CD4-positive, alpha-beta T cell treated with Interleukin-4 for 4 hours (primary cell): ENCODE measurements around the gene DBI.
A peak's percentile ranks its signal among the peaks of the same experiment; 100 is the strongest.

Experiments used
- DNase-seq: peaks from one replicate; pipeline ENCODE4 v3.0.0-alpha.2; 2020

DBI gene

DNA sequence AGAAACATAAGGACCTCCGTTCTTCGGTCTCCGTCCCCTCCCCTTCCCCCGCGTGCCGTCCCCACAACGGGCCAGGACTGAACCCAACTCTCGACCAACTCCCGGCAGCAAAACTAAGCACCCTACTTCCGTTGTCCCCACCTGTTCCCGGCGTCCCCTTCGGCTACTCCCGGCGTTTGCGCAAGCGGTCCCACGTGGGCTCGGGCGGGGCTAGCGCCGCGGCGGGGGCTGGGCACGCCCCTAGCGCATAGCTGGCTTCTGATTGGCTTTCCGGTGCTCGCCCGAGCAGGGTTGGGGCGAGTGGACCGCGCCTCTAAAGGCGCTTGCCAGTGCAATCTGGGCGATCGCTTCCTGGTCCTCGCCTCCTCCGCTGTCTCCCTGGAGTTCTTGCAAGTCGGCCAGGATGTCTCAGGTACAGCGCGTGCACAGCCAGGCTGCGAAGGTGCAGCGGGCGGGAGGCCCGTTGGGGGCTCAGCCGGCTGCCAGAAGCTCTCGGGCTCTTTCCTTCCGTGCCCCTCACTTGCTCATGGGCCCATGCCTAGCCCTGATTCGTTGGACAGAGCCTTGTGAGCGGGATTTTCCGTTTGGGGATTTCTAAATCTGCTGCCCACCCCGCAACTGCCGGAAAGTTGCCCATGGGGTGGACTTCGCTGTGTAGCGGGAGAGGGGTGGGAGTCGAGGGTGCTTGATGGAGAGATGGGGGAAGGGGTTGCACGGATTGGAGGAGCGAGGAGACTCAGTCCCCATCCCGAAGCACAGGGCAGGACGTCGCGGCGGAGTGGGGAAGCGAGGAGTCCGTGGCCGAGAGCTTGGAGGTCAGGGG, at the start of gene DBI, which contains the start of gene C2orf76:
Gene DBI, plus strand, starts transcription at position 329 of the 823 bp plus-strand sequence. Its CDS starts 75 bp downstream, at position 404.
Gene C2orf76, minus strand, starts transcription at position 186 of the 823 bp plus-strand sequence. CDS start 26,875 bp downstream, outside the sequence.
- peak; percentile 90 for DNase-seq

DNA sequence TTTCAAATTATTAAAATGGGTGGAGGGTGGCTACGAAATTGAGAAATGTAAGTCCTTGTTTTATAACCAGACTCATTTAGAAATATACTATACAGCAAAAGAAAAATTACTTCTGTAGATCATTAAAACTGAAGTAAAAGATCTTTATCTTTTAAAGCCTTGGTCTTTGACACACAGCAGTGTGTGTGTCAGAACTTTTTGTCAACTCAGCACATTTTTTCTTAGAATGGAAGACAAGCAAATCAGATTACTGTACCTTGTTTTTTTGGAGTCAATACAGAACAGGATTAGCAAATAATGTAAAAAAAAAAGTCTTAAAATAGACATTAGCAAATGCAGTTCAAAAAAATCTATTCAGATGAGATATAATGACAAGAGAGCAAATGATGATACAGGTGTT, 49.2 kb upstream of the DBI start:
- no peak for DNase-seq

- DNase-seq, result no peak
These were observed 47.2 kb upstream of the DBI start for GRCh38 chr2:119319593-119319992.

- DNase-seq, result no peak
These were observed 43.3 kb upstream of the DBI start for GRCh38 chr2:119323459-119323858.

DNA sequence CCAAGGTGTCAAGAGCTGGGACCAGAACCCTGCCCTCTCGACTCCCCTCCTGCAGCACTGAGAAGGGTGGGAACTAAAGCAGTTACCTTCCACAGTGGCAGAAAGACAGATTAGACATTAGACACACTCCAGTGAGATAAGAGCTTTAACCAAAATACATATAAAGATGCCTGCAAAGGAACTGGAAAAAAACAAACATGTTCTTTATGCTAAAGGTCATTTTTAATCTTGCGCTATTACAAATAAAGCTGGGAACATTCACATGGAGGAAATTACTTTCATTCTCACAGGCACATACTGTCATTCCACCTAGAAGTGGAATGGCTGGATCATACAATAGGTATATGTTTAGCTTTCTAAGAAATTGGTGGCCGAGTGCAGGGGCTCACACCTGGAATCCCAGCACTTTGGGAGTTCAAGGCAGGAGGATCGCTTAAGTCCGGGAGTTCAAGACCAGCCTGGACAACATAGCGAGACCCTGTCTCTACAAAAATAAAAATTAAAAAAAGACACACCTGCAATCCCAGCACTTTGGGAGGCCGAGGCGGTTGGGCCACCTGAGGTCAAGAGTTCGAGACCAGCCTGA, 42.0 kb upstream of the DBI start:
- no peak for DNase-seq

- DNase-seq, result no peak
These were observed 39.8 kb upstream of the DBI start for GRCh38 chr2:119326938-119327337.

- no peak for DNase-seq
These were observed 39.3 kb upstream of the DBI start for GRCh38 chr2:119327431-119327830.

DNA sequence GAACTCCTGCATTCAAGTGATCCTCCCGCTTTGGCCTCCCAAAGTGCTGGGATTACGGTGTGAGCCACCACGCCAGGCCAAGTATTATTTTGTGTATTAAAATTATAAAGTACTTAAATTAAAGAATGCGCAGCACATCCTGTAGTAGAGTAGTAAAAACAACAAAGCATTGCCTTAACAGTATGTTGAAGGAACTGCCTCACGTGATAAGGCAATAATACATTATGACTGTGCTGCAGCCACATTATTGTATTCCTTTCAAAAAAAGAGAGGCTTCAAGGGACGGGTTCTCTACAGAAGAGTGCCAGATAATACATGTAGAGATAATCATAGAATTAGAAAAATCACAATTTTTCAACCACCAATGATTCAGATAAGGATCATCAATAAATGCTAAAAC, 33.8 kb upstream of the DBI start:
- DNase-seq, result no peak

GRCh38 chr2:119333360-119333759, 33.4 kb upstream of the DBI start:
- DNase-seq, result no peak

DNA sequence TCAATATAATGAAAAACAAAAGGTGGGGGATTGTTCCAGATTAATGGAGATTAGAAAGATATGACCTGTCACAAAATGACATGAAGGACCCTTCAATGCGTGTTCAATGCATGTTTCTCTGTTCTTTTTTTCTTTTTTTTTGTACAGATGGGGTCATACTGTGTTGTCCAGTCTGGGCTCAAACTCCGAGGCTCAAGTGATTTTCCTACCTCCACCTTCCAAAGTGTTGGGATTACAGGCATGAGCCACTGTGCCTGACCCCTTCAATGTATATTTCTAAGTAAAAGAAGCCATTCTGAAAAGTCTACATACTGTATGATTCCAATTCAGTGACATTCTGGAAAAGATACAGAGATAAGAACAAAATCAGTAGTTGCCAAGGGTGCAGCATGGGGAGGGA, 32.9 kb upstream of the DBI start:
- no peak for DNase-seq

DNA sequence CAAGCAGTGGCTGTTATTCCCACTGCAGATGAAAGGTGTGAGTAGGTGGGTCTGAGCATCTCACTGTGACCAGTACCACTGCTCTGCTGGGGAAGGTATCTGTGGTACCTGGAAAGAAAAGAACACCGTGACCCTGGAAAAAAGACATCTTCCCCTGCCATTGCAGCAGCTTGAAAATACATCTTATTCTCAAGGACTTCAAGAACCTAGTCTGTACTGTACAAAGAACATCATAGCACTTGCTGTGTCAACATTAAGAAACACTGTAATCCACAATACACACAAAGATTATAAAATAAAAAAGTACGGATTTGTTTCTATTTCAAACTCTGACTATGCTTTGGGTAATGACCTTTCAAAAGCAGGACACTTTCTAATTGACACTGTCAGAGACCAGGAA, 29.0 kb upstream of the DBI start:
- DNase-seq, result no peak

DNA sequence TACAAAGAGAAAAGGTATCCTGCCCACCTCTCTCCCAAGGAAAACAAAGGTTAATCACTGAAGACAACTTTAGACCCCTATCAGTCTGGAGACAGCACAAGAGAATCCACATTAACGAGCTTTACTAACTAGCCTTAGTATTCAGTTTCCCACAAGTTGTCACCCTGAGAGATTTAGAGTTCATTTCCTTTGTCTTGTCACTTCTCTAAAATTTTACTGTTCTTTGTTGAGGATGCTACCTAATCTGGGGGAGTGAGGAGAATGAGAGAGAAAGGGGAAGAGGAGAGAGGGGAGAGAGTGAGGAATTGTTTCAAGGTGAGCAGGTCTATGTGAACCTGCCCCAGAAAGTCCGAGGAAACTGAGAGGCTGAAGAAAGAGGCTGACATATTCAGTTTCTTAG, 28.5 kb upstream of the DBI start:
- no peak for DNase-seq

DNA sequence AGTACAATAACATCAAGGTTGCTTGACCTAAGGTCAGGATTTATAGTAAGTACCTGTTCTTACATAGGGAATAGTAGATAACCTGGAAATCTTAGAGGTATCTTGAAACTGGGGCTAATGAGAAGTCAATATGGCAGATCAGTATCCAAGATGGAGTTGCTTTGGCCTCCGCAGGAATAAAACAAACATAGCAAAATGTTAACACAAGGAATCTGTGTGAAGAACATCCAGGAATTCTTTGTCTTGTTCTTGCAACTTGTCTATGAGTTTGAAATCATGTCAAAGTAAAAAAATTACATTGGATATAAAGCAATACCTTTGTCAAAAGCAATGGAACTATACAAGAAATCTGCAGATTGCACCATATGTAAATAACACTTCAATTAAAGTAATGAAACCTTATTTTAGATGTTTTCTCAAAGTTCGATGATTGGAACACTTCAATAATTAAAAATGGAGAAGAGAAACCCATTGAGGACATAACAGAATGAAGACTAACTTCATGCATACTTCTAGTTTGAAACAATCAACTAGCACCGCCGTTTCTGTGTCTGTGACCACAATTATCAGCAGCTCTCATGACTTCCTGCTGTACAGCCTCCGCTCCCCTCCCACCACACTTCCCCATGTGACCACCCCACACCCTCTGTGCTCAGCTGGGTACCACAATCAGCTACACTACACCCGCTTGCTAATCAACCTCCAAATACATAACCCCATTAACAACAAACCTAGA, 27.8 kb upstream of the DBI start:
- DNase-seq, result peak; percentile 55

GRCh38 chr2:119339562-119339923, 27.2 kb upstream of the DBI start:
- no peak for DNase-seq

GRCh38 chr2:119341684-119342083, 25.1 kb upstream of the DBI start:
- DNase-seq, result no peak

- DNase-seq, result no peak
These were observed 17.5 kb upstream of the DBI start for GRCh38 chr2:119349289-119349688.

DNA sequence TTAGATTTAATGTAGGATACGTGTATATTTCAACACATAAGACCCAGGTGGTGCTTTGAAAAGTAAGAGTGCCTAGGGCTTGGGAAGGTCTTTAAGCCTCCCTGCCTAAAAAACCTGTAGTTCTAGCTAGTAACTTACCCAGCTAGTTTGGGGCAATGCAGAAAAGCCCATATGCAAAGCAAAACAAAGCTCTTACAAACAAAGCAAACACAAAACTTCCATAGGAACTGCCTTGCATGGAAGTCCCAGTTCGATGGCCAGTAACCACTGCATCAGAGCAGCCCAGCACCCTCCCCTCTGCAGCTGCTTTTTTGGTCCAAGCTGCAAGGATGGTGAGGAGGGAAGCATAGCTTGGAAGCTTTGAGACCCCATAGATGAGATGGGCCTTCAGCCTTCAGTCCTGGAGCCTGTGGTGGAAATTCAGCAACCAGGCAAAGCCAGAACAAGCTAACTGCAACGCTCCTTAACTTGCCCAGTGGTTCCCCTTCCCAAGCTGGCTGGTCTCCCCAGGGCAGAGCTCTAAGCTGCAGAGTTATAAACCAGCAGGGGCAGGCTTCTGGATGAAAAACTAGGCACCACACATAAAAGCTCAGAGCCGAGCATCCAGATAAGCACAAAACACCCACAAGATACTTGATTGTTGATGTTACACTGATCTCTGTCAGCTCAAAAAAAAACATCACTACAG, 16.3 kb upstream of the DBI start:
- DNase-seq, result no peak

DNA sequence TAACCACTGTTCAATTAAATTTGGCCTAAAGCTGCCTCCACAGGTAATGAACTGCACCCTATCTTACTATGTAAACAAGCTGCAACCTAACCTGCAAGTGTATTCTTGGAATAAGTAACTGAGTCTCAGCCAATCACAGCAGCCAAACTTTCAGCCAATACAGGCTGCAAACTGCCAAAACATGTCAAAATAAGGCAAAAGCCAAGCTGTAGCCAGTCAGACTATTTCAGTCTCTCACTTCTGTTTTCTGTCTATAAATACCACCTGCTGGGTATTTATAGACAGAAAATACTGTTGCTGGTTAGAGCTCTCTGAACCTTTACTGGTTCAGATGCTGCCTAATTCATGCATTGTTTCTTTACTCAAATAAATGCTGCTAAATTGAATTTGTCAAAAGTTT, 14.4 kb upstream of the DBI start:
- DNase-seq, result no peak

GRCh38 chr2:119354860-119355259, 11.9 kb upstream of the DBI start:
- DNase-seq, result no peak

DNA sequence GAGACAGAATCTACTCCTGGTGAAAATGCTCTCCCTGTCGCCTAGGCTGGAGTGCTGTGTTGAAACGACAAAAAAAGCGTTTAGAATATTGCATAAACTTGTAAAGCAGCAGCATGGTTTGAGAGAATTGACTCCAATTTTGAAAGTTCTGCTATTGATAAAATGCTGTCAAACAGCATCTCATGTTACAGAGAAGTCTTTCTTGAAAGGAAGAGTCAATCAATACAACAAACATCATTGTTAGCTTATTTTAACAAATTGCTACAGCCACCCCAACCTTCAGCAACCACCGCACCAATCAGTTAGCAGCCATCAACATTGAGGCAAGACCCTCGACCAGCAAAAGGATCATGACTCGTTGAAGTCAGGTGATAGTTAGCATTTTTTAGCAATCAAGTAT, 7.0 kb upstream of the DBI start:
- no peak for DNase-seq

- no peak for DNase-seq
These were observed 6.3 kb upstream of the DBI start for GRCh38 chr2:119360423-119360966.

DNA sequence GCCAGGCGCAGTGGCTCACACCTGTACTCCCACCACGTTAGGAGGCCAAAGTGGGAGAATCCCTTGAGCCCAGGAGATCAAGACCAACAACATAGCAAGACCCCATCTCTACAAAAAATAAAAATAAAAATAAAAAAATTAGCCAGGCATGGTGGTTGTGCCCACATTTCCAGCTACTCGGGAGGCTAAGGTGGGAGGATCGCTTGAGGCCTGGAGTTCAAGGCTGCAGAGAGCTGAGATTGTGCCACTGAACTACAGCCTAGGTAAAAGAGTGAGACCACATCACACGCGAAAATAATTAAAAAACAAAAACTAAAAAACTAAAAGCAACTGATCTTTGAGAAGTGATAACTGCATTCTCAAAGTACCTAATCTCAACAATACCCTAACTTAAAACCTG, 2.0 kb upstream of the DBI start:
- DNase-seq, result no peak

GRCh38 chr2:119365436-119365835, 1.3 kb upstream of the DBI start:
- no peak for DNase-seq
